HepG2 (cell line): ENCODE measurements around the gene EGFR. TPM values are rescaled to one million over a fixed set of nuclear protein-coding genes. Genes with fewer than 3 reads are reported as not detected.

ENCODE experiments used
- DNMT1 ChIP-seq: sonication (generic); formaldehyde crosslinking; IDR thresholded peaks from 2 replicates; pipeline ENCODE4 v1.5.1; 2020; ENCODE audit warnings: mild to moderate bottlenecking, missing genetic modification reagents
- FOXK1 ChIP-seq: sonication (generic); formaldehyde crosslinking; IDR thresholded peaks from 2 replicates; pipeline ENCODE4 v1.4.0; 2020; ENCODE audit warnings: low read depth, missing genetic modification reagents, borderline replicate concordance
- GABPA ChIP-seq, 2 experiments: IDR thresholded peaks; 2 replicates each; pipeline ENCODE4 v1.6.1; 2011 to 2016; ENCODE audit warnings: low read depth in 2 of 2, low read length in 1 of 2, missing biosample characterization in 1 of 2, missing genetic modification characterization in 1 of 2
- HCFC1 ChIP-seq: fragments of 150-350 bp; IDR thresholded peaks from 2 replicates; pipeline ENCODE4 v1.6.1; 2014; ENCODE audit warnings: low read depth, low read length
- HNF4A ChIP-seq: sonication (generic); formaldehyde crosslinking; IDR thresholded peaks from 2 replicates; pipeline ENCODE4 v1.4.0; 2020; ENCODE audit warnings: missing genetic modification reagents
- NFRKB ChIP-seq: fragments of 450-650 bp; IDR thresholded peaks from 2 replicates; pipeline ENCODE4 v1.6.1; 2017
- RFX1 ChIP-seq: fragments of 450-650 bp; IDR thresholded peaks from 2 replicates; pipeline ENCODE4 v1.6.1; 2017
- SALL1 ChIP-seq: sonication (generic); formaldehyde crosslinking; IDR thresholded peaks from 2 replicates; pipeline ENCODE4 v1.8.0; 2022; ENCODE audit warnings: mild to moderate bottlenecking, missing genetic modification reagents
- SCMH1 ChIP-seq: sonication (generic); formaldehyde crosslinking; IDR thresholded peaks from 2 replicates; pipeline ENCODE4 v1.9.0; 2021; ENCODE audit warnings: missing genetic modification reagents, mild to moderate bottlenecking, borderline replicate concordance
- SMC3 ChIP-seq: IDR thresholded peaks from 2 replicates; pipeline ENCODE4 v1.6.1; 2011; ENCODE audit warnings: low read length, improper control_type of control experiment
- TCF7 ChIP-seq: sonication (generic); IDR thresholded peaks from 2 replicates; pipeline ENCODE4 v1.6.1; 2016; ENCODE audit warnings: antibody characterized with exemption, low read depth
- ZBTB38 ChIP-seq: sonication (generic); formaldehyde crosslinking; IDR thresholded peaks from 2 replicates; pipeline ENCODE4 v1.5.1; 2020; ENCODE audit warnings: mild to moderate bottlenecking, missing genetic modification reagents
- ZNF12 ChIP-seq: sonication (generic); formaldehyde crosslinking; IDR thresholded peaks from 2 replicates; pipeline ENCODE4 v1.5.0; 2020; ENCODE audit warnings: missing genetic modification reagents
- ZNF567 ChIP-seq: sonication (generic); formaldehyde crosslinking; IDR thresholded peaks from 2 replicates; pipeline ENCODE4 v1.8.1; 2023; ENCODE audit warnings: mild to moderate bottlenecking, missing genetic modification reagents, borderline replicate concordance
- ZNF570 ChIP-seq: sonication (generic); formaldehyde crosslinking; IDR thresholded peaks from 2 replicates; pipeline ENCODE4 v1.4.0; 2020; ENCODE audit warnings: mild to moderate bottlenecking, missing genetic modification reagents, borderline replicate concordance
- ZNF674 ChIP-seq: sonication (generic); formaldehyde crosslinking; IDR thresholded peaks from 2 replicates; pipeline ENCODE4 v1.5.0; 2020; ENCODE audit warnings: low read depth, mild to moderate bottlenecking, missing genetic modification reagents
- ZSCAN21 ChIP-seq: sonication (generic); formaldehyde crosslinking; IDR thresholded peaks from 2 replicates; pipeline ENCODE4 v1.8.0; 2022; ENCODE audit warnings: mild to moderate bottlenecking, missing genetic modification reagents, moderate library complexity, borderline replicate concordance
- polyA plus RNA-seq, 8 experiments: library from polyadenylated mRNA; depleted of rRNA in 3 of 8; stranded (reverse) in 7 of 8; unstranded in 1 of 8; fragments of >200 nt; fragmentation: Illumina TruSeq in 4 of 8; extraction: Trizol in 4 of 8; gene quantifications; 2 replicates each; pipeline versions ENCODE4 v1.2.1 to v1.2.3, GENCODE V29; 2011 to 2016; ENCODE audit warnings: low read depth in 4 of 8, missing spikeins in 1 of 8, mixed read lengths in 1 of 8; ENCODE audit not compliant: insufficient read depth in 1 of 8
- total RNA-seq, 5 experiments: library from RNA; depleted of rRNA; stranded (reverse); fragments of >200 nt; fragmentation: Illumina TruSeq; extraction: Trizol; gene quantifications; 2 replicates each; pipeline ENCODE4 v1.2.3, GENCODE V29; 2016; ENCODE audit warnings: low read depth in 1 of 5
- TF ChIP-seq, protein P1 (sequence below): sonication (generic); formaldehyde crosslinking; IDR thresholded peaks from 2 replicates; pipeline ENCODE4 v1.4.0; 2020; ENCODE audit warnings: missing genetic modification reagents, borderline replicate concordance
- TF ChIP-seq, protein P2 (sequence below): sonication (generic); formaldehyde crosslinking; IDR thresholded peaks from 2 replicates; pipeline ENCODE4 v1.8.0; 2023; ENCODE audit warnings: mild to moderate bottlenecking, missing genetic modification reagents
- TF ChIP-seq, protein P3 (sequence below): IDR thresholded peaks from 2 replicates; pipeline ENCODE4 v1.6.1; 2016; ENCODE audit warnings: mild to moderate bottlenecking, missing biosample characterization, missing genetic modification reagents
- TF ChIP-seq, protein P4 (sequence below): sonication (generic); formaldehyde crosslinking; IDR thresholded peaks from 2 replicates; pipeline ENCODE4 v1.4.0; 2020; ENCODE audit warnings: missing genetic modification reagents
- TF ChIP-seq, protein P5 (sequence below): sonication (generic); formaldehyde crosslinking; IDR thresholded peaks from 2 replicates; pipeline ENCODE4 v1.5.0; 2020; ENCODE audit warnings: mild to moderate bottlenecking, missing genetic modification reagents

EGFR gene
- total and polyA plus RNA-seq, 2 of the 13 experiments (the other 11 are each of a cell fraction or from before 2014, with no cell fraction given), result 7.0 to 10.0 TPM

DNA sequence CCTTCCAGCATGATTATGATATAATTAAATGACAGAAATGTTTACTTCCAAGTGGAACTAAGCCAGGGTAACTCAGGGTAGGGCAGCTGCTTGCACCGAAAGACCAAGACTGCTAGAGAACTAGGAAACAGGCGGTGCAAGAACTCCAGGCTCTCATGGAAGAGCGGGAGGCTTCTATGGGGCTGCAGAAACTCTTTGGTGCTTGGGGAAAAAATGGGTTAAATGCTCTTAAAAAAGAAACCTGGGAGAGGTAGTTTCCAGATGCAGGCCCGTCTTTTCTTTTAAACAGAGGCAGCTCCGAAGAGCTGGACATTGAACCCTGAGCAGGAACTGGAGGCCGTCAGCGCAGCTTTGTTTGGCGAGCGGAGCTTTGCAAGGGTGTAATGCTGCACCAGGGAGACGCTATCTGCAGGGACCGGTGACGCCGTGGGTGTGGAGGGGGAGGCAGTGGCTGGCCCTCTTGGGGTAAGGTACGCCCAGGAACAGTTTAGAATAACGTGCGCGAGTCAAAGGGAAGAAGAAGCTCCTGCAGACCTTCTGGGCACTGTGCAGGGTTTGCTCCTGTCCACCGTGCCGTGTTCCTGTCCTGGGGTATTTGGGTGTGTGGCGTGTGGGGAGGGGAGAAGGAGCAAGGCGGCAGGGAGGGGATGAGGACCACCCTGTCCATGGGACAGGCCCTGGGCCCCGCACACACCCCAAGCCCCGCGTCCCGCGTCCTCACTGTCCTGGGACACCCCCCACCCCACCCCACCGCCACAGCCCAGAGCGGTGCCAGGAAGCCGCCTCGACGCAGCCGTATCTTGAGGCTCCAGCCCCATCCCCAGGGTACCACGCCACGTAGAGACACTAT is 59.0 kb downstream of the EGFR start (continued):
- no peak for TF ChIP-seq ZNF567 (CRISPR knock-in tag)
- no peak for TF ChIP-seq ZNF12 (CRISPR knock-in tag)
- TF ChIP-seq ZSCAN21 (CRISPR knock-in tag), result no peak
- no peak for TF ChIP-seq TCF7
- no peak for TF ChIP-seq RFX1
- no peak for TF ChIP-seq ZBTB38 (CRISPR knock-in tag)
- no peak for TF ChIP-seq NFRKB
- TF ChIP-seq, protein P1, sequence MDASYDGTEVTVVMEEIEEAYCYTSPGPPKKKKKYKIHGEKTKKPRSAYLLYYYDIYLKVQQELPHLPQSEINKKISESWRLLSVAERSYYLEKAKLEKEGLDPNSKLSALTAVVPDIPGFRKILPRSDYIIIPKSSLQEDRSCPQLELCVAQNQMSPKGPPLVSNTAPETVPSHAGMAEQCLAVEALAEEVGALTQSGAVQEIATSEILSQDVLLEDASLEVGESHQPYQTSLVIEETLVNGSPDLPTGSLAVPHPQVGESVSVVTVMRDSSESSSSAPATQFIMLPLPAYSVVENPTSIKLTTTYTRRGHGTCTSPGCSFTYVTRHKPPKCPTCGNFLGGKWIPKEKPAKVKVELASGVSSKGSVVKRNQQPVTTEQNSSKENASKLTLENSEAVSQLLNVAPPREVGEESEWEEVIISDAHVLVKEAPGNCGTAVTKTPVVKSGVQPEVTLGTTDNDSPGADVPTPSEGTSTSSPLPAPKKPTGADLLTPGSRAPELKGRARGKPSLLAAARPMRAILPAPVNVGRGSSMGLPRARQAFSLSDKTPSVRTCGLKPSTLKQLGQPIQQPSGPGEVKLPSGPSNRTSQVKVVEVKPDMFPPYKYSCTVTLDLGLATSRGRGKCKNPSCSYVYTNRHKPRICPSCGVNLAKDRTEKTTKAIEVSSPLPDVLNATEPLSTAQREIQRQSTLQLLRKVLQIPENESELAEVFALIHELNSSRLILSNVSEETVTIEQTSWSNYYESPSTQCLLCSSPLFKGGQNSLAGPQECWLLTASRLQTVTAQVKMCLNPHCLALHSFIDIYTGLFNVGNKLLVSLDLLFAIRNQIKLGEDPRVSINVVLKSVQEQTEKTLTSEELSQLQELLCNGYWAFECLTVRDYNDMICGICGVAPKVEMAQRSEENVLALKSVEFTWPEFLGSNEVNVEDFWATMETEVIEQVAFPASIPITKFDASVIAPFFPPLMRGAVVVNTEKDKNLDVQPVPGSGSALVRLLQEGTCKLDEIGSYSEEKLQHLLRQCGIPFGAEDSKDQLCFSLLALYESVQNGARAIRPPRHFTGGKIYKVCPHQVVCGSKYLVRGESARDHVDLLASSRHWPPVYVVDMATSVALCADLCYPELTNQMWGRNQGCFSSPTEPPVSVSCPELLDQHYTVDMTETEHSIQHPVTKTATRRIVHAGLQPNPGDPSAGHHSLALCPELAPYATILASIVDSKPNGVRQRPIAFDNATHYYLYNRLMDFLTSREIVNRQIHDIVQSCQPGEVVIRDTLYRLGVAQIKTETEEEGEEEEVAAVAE (CRISPR knock-in tag), result no peak
- no peak for TF ChIP-seq HCFC1
- TF ChIP-seq, protein P2, sequence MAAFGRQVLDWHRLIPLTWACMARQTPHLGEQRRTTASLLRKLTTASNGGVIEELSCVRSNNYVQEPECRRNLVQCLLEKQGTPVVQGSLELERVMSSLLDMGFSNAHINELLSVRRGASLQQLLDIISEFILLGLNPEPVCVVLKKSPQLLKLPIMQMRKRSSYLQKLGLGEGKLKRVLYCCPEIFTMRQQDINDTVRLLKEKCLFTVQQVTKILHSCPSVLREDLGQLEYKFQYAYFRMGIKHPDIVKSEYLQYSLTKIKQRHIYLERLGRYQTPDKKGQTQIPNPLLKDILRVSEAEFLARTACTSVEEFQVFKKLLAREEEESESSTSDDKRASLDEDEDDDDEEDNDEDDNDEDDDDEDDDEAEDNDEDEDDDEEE (CRISPR knock-in tag), result no peak; the same call in 1 of the 2 replicates
- TF ChIP-seq SMC3, result no peak
- TF ChIP-seq GABPA (IDR thresholded peaks at IDR 0.05; ENCODE audit: low read depth, low read length), result no peak
- no peak for TF ChIP-seq GABPA (CRISPR knock-in tag; IDR thresholded peaks at IDR 0.05; ENCODE audit: low read depth)
- TF ChIP-seq SCMH1 (CRISPR knock-in tag), result no peak
- TF ChIP-seq DNMT1 (CRISPR knock-in tag), result no peak
- peak; percentile 93 for TF ChIP-seq HNF4A (CRISPR knock-in tag)
- peak; percentile 89 for TF ChIP-seq SALL1
- TF ChIP-seq, protein P3, sequence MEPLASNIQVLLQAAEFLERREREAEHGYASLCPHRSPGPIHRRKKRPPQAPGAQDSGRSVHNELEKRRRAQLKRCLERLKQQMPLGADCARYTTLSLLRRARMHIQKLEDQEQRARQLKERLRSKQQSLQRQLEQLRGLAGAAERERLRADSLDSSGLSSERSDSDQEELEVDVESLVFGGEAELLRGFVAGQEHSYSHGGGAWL (CRISPR knock-in tag), result no peak; the same call in 1 of the 2 replicates
- TF ChIP-seq, protein P4, sequence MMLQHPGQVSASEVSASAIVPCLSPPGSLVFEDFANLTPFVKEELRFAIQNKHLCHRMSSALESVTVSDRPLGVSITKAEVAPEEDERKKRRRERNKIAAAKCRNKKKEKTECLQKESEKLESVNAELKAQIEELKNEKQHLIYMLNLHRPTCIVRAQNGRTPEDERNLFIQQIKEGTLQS (CRISPR knock-in tag), result 0 out of 2 replicates have a peak, but pooled peaks have one; percentile 12
- TF ChIP-seq ZNF570 (CRISPR knock-in tag), result no peak
- TF ChIP-seq FOXK1, result peak; percentile 37; the same call in 1 of the 2 replicates
- TF ChIP-seq, protein P5, sequence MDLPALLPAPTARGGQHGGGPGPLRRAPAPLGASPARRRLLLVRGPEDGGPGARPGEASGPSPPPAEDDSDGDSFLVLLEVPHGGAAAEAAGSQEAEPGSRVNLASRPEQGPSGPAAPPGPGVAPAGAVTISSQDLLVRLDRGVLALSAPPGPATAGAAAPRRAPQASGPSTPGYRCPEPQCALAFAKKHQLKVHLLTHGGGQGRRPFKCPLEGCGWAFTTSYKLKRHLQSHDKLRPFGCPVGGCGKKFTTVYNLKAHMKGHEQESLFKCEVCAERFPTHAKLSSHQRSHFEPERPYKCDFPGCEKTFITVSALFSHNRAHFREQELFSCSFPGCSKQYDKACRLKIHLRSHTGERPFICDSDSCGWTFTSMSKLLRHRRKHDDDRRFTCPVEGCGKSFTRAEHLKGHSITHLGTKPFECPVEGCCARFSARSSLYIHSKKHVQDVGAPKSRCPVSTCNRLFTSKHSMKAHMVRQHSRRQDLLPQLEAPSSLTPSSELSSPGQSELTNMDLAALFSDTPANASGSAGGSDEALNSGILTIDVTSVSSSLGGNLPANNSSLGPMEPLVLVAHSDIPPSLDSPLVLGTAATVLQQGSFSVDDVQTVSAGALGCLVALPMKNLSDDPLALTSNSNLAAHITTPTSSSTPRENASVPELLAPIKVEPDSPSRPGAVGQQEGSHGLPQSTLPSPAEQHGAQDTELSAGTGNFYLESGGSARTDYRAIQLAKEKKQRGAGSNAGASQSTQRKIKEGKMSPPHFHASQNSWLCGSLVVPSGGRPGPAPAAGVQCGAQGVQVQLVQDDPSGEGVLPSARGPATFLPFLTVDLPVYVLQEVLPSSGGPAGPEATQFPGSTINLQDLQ (CRISPR knock-in tag), result no peak
- TF ChIP-seq ZNF674 (CRISPR knock-in tag), result no peak
